Measurements from ENCODE around the gene MAPK8IP1.
A peak's percentile ranks its signal among the peaks of the same experiment; 100 is the strongest.

MAPK8IP1 gene

DNA sequence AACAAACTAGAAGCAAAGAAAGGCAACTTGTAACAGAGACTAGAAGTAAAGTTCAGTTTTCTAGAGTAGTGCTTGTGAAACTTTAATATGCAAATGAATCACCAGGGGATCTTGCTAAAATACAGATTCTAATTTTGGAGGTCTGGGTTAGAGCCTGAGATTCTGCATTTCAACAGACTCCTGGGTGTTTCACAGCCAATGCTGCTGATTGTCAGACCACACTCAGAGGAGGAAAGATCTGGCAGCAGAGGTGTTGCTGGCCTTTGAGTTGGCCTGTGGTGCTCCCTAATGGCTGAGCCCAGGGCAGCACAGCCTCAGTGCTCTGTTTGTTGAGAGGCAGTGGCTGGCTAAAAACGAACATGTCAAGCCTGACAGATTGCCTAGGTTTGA, 32.7 kb upstream of the MAPK8IP1 start:
- TF ChIP-seq POLR2A (IDR thresholded peaks at IDR 0.05; ENCODE audit: low read length) (no peak), GATA1 (IDR thresholded peaks at IDR 0.05; ENCODE audit: low read depth, low read length) (no peak)
- DNase-seq, result no peak

DNA sequence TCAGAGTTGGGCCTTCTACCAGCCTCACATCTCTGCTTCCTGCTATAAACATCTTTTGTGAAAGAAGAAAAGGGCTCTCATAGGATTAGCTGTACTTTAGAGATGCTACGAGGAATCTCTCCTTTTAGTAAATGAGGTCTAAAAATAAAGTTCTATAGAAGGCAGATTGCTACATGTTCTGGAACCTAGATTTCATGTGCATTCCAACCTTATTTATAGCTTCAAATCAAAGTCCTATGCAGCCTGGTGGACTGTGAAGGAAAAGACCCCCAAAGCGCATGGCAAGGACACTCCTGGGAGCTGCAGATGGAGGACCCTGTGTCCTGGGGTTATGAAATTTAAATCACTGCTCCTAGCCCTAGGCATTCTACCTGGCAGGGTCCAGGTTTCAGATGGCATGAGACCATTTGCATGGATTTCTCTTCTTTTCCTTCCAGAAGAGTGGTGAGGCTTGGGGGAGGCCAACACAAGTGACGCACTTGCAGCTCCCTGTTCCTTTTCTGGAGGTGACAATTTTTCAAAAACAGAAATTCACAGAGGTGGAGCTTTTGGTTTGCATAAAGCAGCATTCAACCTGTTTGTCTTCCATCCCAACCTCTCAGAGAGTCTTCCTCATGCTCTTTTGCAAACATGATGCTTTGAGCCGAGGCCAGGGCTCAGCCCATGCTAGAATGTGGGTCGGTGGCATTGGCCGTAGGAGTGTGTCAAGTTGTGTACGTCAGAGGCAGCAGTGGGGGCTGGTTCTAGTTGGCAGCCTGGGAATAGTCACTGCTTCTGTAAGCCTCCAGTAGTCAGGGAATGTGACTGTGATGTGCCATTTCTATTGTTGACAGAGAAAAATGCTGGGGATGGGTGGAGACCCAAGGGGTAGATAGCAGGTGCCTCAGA, 31.9 kb upstream of the MAPK8IP1 start:
- TF ChIP-seq GATA1 (IDR thresholded peaks at IDR 0.05; ENCODE audit: low read depth, low read length) (no peak), POLR2A (IDR thresholded peaks at IDR 0.05; ENCODE audit: low read length) (no peak)
- DNase-seq, result no peak

DNA sequence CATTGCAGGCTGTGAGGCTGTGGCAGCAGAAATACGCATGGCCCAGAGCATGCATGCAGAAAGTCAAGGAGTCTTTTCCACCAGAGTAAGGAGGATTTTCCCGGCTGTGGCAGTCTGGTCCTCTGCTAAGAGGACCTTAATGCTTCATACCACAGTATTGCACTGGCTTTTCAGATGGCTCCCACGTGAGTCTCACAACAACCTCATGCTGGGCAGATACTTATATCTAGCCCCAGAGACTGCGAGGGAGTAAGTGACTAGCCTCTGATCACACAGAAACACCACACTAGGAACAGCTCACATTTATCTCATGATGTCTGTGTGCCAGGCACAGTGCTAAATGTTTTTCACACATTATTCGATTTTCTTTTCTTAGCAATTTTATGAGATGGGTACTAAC, 30.1 kb upstream of the MAPK8IP1 start:
- TF ChIP-seq POLR2A (IDR thresholded peaks at IDR 0.05; ENCODE audit: low read length), result no peak
- no peak for TF ChIP-seq GATA1 (IDR thresholded peaks at IDR 0.05; ENCODE audit: low read depth, low read length)

DNA sequence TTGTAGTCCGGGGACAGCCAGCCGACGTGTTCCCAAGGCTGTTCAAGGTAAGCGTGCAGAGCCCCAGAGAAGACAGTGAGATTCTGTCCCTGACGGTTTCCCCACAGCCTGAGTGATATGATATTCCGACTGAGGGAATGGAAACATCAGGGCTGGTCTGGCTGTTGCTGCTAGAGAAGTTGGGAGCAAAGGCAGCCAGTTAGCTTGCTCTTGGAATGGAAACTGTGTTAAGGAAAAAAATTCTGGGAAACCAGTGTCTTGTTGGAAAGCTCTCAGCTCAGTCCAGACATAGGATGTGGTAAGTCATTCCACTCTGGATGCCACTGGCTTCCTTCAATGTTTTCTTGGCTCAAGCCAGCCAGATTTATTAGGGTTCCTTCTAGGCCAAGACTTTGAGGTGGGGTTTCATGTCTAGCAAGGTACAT, 29.4 kb upstream of the MAPK8IP1 start:
- no peak for TF ChIP-seq GATA1 (IDR thresholded peaks at IDR 0.05; ENCODE audit: low read depth, low read length)
- TF ChIP-seq POLR2A (IDR thresholded peaks at IDR 0.05; ENCODE audit: low read length), result no peak

More for the DNA sequence above, 30.1 kb upstream of the MAPK8IP1 start:
- no peak for DNase-seq

DNA sequence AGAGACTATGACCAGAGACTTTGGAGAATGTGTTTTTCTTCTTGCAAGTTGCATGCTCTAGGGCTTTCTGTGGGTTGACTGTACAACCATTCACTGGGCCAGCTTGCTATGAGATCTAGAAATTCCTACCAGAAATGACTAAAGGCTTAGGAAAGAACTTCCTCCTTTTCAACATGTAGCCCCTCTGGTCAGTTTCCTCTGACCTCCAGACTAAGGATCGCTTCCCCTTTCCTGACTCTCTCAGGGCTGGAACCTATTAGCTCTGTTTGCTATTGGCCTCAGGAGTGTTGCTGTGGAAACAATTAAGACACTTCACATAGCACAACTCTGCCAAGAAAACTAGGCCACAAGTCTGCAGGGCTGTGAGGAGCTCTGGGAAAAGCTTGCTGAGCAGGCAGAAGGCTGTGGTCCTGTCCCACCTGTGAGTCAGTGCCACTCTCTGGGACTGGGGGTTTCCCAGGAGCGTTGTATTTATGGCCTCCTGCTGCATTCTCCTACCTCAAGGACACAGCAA, 27.4 kb upstream of the MAPK8IP1 start:
- no peak for DNase-seq
- TF ChIP-seq GATA1 (IDR thresholded peaks at IDR 0.05; ENCODE audit: low read depth, low read length) (no peak), POLR2A (IDR thresholded peaks at IDR 0.05; ENCODE audit: low read length) (no peak)

More for the DNA sequence above, 29.4 kb upstream of the MAPK8IP1 start:
- no peak for DNase-seq

DNA sequence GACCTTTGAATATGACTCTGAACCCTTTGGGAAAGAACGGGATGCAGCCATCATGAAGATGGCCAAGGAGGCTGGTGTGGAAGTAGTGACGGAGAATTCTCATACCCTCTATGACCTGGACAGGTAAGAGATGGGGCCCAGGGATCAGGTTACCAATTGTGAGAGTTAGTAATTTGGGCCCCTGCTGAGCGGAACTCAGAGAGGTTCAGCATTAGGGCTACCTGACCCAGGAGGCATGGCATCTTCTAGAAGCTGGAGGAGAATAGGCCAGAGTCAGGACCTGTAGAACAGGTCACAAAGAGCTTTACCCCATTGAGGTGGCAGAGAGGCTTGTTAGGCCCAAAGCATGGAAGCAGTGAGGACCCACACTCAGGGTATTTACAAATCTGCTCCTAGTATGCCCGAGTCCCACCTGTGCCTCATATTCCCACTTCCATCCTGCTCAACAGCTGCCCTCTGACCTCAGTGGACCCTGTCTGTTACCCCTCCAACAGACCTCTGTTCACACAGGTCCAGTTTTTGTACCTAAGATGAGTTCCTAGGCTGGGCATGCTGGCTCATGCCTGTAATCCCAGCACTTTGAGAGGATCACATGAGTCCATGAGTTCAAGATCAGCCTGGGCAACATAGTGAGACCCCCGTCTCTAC, 26.6 kb upstream of the MAPK8IP1 start:
- no peak for TF ChIP-seq GATA1 (IDR thresholded peaks at IDR 0.05; ENCODE audit: low read depth, low read length)
- TF ChIP-seq POLR2A (IDR thresholded peaks at IDR 0.05; ENCODE audit: low read length), result no peak
- DNase-seq, result no peak

DNA sequence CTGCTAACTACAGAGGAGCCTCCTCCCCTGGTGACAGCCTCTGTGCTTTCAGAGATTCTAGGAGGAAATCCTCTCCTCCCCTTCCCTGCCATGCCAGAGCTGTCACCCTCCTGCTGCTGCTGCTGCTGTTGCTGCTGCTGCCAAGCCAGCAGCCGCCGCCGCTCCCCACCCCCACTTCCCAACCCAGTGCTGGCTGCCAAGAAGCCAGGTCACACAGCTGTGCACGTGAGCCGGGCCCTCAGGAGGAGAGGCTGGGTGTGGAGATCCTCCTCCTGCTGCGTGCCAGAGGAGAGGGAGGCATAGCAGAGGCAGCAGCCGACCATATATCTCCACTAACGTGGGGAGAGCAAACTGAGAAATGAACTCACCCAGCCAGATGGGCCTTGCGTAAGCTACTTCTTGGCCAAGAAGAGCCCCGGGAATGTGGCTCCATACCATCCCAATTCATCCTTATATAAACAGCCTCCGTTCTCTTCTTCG, 25.8 kb upstream of the MAPK8IP1 start:
- TF ChIP-seq GATA1 (IDR thresholded peaks at IDR 0.05; ENCODE audit: low read depth, low read length) (no peak), POLR2A (IDR thresholded peaks at IDR 0.05; ENCODE audit: low read length) (no peak)
- DNase-seq, result no peak

DNA sequence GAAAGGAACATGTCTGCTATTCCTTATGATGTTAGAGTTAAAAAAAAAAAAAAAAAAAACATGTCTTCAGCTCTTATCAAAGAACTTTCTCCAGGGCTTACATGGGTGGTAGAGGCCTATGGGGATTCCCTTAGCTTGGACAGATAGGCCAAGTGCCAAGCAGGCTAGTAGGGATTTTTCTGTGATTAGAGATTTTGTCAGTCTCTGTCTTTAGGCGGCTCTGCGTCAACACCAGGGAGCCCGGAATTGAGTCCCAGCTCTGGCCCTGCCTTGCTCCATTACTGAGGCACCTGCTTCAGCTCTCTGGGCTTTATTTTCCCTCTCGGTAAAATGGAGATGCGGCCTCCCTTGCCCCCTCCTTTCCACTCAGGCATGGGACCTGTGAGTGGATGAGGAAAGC, 25.1 kb upstream of the MAPK8IP1 start:
- TF ChIP-seq POLR2A (IDR thresholded peaks at IDR 0.05; ENCODE audit: low read length) (no peak), GATA1 (IDR thresholded peaks at IDR 0.05; ENCODE audit: low read depth, low read length) (no peak)
- peak in 1 of 2 experiments; percentile 18 for DNase-seq

DNA sequence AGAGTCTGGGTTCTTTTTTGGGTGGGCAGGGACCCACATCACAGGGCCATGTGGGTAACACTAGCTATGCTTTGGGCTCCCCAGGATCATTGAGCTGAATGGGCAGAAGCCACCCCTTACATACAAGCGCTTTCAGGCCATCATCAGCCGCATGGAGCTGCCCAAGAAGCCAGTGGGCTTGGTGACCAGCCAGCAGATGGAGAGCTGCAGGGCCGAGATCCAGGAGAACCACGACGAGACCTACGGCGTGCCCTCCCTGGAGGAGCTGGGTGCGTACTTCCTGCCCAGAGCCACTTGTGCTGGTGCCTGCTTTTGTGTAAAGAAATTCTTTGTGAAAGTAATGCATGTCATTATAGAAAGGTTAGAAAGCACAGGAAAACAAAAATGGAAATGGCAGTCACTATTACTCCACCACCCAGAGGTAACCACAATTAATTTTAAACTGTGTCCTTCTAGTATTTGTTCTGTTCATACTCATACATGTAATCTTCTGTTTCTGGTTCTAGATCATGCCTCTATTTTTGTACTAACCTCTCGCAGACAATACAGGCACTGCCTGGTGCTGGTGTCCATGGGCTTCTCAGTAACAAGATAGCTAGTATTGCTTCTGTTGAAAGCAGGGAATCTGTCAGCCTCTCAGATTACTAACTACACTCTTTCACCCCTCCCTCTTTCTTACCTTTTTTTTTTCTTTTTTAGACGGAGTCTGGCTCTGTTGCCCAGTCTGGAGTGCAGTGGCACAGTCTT, 24.5 kb upstream of the MAPK8IP1 start:
- DNase-seq, result no peak

DNA sequence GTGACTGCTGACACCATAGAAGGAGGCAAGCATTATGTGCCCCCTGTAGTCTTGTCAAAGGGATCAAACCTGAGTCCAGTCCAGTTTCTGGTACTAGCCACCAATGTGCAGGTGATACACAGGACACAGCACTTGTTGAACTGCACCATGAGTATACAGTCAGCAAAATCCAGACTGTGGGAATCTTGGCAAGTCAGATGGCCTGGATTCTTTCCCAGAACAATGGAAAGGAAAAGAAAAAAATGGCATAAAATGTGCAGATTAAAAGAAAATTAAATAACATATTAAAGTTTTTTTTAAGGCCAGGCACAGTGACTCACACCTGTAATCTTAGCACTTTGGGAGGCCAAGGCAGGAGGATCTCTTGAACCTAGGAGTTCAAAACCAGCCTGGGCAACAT, 21.4 kb upstream of the MAPK8IP1 start:
- no peak for DNase-seq
- TF ChIP-seq POLR2A (IDR thresholded peaks at IDR 0.05; ENCODE audit: low read length) (no peak), GATA1 (IDR thresholded peaks at IDR 0.05; ENCODE audit: low read depth, low read length) (no peak)

More for the DNA sequence above, 24.5 kb upstream of the MAPK8IP1 start:
- no peak for TF ChIP-seq POLR2A (IDR thresholded peaks at IDR 0.05; ENCODE audit: low read length)
- TF ChIP-seq GATA1 (IDR thresholded peaks at IDR 0.05; ENCODE audit: low read depth, low read length), result no peak

DNA sequence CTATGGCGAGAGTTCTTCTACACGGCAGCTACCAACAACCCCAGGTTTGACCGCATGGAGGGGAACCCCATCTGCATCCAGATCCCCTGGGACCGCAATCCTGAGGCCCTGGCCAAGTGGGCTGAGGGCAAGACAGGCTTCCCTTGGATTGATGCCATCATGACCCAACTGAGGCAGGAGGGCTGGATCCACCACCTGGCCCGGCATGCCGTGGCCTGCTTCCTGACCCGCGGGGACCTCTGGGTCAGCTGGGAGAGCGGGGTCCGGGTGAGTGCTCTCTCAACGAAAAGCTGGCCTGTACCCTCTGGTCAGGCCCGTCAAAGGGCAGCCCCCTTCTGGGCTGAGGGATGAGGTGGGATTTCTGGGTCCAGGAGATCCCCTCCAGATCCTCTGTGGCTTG, 15.9 kb upstream of the MAPK8IP1 start:
- TF ChIP-seq POLR2A (IDR thresholded peaks at IDR 0.05; ENCODE audit: low read length), result no peak
- TF ChIP-seq GATA1 (IDR thresholded peaks at IDR 0.05; ENCODE audit: low read depth, low read length), result no peak

DNA sequence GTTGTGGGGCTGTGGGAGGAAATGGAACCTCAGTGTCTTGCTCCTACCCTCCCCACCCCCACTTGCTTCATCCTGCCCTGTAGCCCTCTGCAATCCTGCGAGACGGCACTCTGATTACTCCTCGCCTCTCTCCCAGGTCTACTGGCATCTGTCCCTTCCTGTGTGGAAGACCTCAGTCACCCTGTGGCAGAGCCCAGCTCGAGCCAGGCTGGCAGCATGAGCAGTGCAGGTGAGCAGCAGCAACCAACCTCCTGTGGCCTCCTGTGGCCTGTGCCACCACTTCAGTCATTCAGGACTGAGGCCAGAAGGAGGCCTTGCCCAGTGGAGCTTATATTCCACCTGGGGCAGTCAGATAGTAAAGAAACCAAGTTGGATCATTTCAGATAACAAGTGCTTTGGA, 14.7 kb upstream of the MAPK8IP1 start:
- TF ChIP-seq GATA1 (IDR thresholded peaks at IDR 0.05; ENCODE audit: low read depth, low read length) (no peak), POLR2A (IDR thresholded peaks at IDR 0.05; ENCODE audit: low read length) (no peak)
- DNase-seq, result no peak

More for the DNA sequence above, 15.9 kb upstream of the MAPK8IP1 start:
- DNase-seq, result no peak

DNA sequence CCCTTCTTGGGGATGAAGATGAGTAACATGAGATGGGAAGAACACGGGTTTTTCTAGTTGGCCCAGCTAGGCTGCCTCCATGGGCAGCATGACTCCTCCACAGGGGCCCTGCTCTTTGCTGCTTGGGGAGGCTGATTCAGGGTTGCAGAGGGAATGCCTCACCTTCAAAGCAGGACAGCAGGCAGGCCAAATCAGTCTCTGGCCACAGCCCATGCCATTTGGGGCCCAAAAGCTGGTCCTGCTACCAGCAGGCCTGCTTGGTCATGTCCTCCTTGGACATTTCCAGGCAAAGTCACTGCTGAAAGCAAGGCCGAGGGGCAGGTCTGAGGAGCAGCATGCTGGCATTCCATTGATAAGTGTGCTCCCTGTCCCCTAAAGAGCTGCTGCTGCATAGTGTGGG, 13.8 kb upstream of the MAPK8IP1 start:
- TF ChIP-seq GATA1 (IDR thresholded peaks at IDR 0.05; ENCODE audit: low read depth, low read length), result no peak
- TF ChIP-seq POLR2A (IDR thresholded peaks at IDR 0.05; ENCODE audit: low read length), result no peak
- DNase-seq, result no peak

Data from erythroblast (primary cell).